ENCODE results near the gene DDX17. TPM values are rescaled to one million over a fixed set of nuclear protein-coding genes. Genes with fewer than 3 reads are reported as not detected.

Gene DDX17
- 574 and 711 TPM in 2 replicates for total RNA-seq

DNA sequence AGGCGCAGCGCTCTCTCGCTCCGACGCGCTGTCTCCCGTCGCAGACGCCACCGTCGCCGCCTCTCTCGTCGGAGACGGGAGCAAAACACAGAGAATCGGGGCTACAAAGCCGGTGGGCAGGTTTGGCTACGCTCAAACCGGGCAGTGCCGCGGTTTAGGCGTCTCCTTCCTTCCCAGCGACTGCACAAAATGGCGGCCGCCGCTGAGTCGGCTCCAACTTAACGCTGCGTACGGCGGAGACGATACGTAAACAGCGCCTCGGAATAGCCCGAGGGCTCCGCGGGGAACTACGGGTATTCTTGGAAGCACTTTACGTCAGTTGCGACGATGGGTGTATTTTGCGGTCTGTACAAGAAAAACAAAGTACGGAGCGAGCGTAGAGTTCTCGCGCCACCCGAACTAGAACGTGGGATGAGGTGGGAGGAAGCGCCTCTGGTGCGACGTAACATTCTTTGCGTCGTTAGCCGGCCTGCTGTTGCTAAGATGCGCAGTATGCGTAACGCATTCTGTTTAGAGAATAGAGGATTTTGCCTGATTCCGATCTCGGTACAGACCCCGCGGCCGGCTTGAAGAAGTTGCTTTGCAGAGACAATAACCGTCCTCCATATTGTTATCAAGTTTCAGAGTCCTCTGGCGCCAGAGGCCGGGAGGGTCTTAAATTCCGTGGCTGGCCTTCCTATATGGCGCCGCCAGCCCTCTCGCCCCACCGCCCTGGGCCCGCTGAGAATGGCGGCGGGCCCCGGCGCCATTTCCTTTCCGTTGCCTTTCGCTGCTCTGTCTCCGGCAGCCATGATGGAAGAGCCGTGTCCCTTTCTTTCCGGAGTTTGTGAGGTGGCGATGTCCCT is at the start of gene DDX17:
TSS of gene DDX17 (minus strand) at position 194 of the 845 bp plus-strand sequence.

DNA sequence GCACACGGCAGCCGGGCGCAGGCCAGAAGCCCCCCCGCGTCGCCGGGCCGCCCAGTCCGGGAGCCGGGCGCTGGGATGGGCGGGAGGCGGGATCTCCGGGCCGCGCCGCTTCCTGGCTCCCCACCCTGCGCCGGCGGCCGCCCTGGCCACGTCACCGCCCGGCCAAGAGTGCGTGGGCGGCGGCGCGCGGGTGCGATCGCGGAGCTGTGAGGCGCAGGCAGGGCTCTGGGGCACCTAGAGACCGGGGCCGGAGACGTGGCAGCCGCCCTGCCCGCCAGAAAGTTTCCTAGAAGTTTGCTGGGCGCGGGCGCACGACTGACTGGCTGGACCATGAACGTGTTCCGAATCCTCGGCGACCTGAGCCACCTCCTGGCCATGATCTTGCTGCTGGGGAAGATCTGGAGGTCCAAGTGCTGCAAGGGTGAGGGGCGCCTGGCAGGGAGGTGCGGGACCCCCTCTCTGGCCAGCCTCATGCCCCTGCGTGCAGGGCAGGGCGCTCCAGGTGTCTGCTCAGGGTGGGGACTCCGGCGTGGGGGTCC is 38.1 kb downstream of the DDX17 start, which contains the start of gene KDELR3:
TSS of gene KDELR3 (plus strand) at position 193 of the 539 bp plus-strand sequence. CDS start at position 331, 138 bp downstream.

DNA sequence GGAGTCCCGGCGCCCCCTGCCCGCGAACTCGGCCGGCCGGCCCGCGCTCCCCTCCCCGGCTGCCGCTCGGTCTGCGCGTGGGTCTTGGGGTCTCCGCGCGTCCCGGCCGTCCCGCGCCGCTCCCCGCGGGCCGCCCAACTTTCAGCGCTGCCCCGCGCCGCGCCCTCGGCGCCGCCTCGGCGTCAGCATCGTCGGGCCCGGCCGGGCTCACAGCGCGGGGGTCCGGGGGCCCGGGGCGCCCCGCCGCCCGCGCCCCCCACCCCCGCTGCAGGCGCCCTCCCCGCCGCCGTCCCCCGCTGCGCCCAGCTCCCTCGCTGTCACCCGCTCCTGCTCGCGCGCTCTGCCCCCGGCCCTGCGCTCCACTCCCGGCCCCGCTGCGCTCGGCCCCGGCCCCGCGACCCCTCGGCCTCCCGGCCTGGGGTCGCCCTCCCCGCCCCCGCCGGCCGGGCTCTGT is 51.0 kb downstream of the DDX17 start, which contains the start of gene KCNJ4:
TSS of gene KCNJ4 (minus strand) at position 124 of the 454 bp plus-strand sequence. CDS start 27,067 bp downstream, outside the sequence.

Other genes with a start within 250 kb of the DDX17 start
- gene TMEM184B, start 233.3 kb downstream of the DDX17 start, total RNA-seq = 37.4 and 42.4 TPM in 2 replicates
- gene CSNK1E, start 188.9 kb downstream of the DDX17 start, total RNA-seq = 138 and 160 TPM in 2 replicates
- not detected in 2 replicates for gene KCNJ4, start 51.1 kb downstream of the DDX17 start, total RNA-seq
- gene KDELR3, start 38.2 kb downstream of the DDX17 start, total RNA-seq = 123 and 124 TPM in 2 replicates
- gene DMC1, start 63.9 kb upstream of the DDX17 start, total RNA-seq = 5.2 and 7.2 TPM in 2 replicates
- gene FAM227A, start 150.1 kb upstream of the DDX17 start, total RNA-seq = 1.9 and 2.3 TPM in 2 replicates
- gene CBY1, start 150.3 kb upstream of the DDX17 start, total RNA-seq = 12.5 and 13.0 TPM in 2 replicates
- 40.2 and 44.9 TPM in 2 replicates for gene TOMM22, start 175.6 kb upstream of the DDX17 start, total RNA-seq
- gene JOSD1, start 194.6 kb upstream of the DDX17 start, total RNA-seq = 66.1 and 72.2 TPM in 2 replicates
- 41.9 and 51.8 TPM in 2 replicates for gene GTPBP1, start 199.6 kb upstream of the DDX17 start, total RNA-seq
- 82.9 and 94.1 TPM in 2 replicates for gene SUN2, start 249.7 kb upstream of the DDX17 start, total RNA-seq

Measured in hair follicle dermal papilla cell (primary cell).